ENCODE results near the gene QSOX1.
"Not testable (repeated sequence)": the region's sequence is repeated elsewhere in the genome, so short reads cannot be mapped to it uniquely, and the experiment has no call there.

QSOX1 gene

GRCh38 chr1:180194048-180194425, 39.4 kb downstream of the QSOX1 start:
- H3K4me1 ChIP-seq (ENCODE audit: control insufficient read depth in 1 of 2, insufficient read depth in 2 of 2, low read length in 2 of 2) = no peaks in the 10 kb centered on the region
- no peak overlapping the region for H3K27ac ChIP-seq (ENCODE audit: low read length)
- H3K27me3 ChIP-seq (ENCODE audit: low read depth, low read length) = no peaks in the 10 kb centered on the region
- peaks cover 21 to 84% of the 10 kb centered on the region in 2 donors for H3K36me3 ChIP-seq (ENCODE audit: control insufficient read depth in 1 of 2, insufficient read depth in 2 of 2, low read length in 2 of 2)
- H3K4me3 ChIP-seq (ENCODE audit: low read depth in 1 of 2, low read length in 2 of 2) = no peak overlapping the region
- no peaks in the 10 kb centered on the region for H3K9me3 ChIP-seq (ENCODE audit: control insufficient read depth in 1 of 2, low read length in 2 of 2)

- Histone ChIP-seq H3K36me3 (ENCODE audit: control insufficient read depth in 1 of 2, insufficient read depth in 2 of 2, low read length in 2 of 2) (peaks cover 17 to 81% of the 10 kb centered on the region in 2 donors), H3K9me3 (ENCODE audit: control insufficient read depth in 1 of 2, low read length in 2 of 2) (no peaks in the 10 kb centered on the region), H3K27me3 (ENCODE audit: low read depth, low read length) (no peaks in the 10 kb centered on the region), H3K4me1 (ENCODE audit: control insufficient read depth in 1 of 2, insufficient read depth in 2 of 2, low read length in 2 of 2) (no peaks in the 10 kb centered on the region), H3K4me3 (ENCODE audit: low read depth in 1 of 2, low read length in 2 of 2) (no peak overlapping the region), H3K27ac (ENCODE audit: low read length) (no peak overlapping the region)
Measured at GRCh38 chr1:180194546-180195207, 40.0 kb downstream of the QSOX1 start.

GRCh38 chr1:180195401-180195800, 40.7 kb downstream of the QSOX1 start:
- no peak overlapping the region for H3K27ac ChIP-seq (ENCODE audit: low read length)
- H3K27me3 ChIP-seq (ENCODE audit: low read depth, low read length) = no peaks in the 10 kb centered on the region
- no peak overlapping the region for H3K4me3 ChIP-seq (ENCODE audit: low read depth in 1 of 2, low read length in 2 of 2)
- H3K36me3 ChIP-seq (ENCODE audit: control insufficient read depth in 1 of 2, insufficient read depth in 2 of 2, low read length in 2 of 2) = peaks cover 10 to 74% of the 10 kb centered on the region in 2 donors
- no peaks in the 10 kb centered on the region for H3K9me3 ChIP-seq (ENCODE audit: control insufficient read depth in 1 of 2, low read length in 2 of 2)
- no peaks in the 10 kb centered on the region for H3K4me1 ChIP-seq (ENCODE audit: control insufficient read depth in 1 of 2, insufficient read depth in 2 of 2, low read length in 2 of 2)

- H3K36me3 ChIP-seq (ENCODE audit: control insufficient read depth in 1 of 2, insufficient read depth in 2 of 2, low read length in 2 of 2) = peaks cover 8 to 69% of the 10 kb centered on the region in 2 donors
- H3K4me1 ChIP-seq (ENCODE audit: control insufficient read depth in 1 of 2, insufficient read depth in 2 of 2, low read length in 2 of 2) = no peaks in the 10 kb centered on the region
- no peaks in the 10 kb centered on the region for H3K9me3 ChIP-seq (ENCODE audit: control insufficient read depth in 1 of 2, low read length in 2 of 2)
- no peak overlapping the region for H3K4me3 ChIP-seq (ENCODE audit: low read depth in 1 of 2, low read length in 2 of 2)
- no peaks in the 10 kb centered on the region for H3K27me3 ChIP-seq (ENCODE audit: low read depth, low read length)
- H3K27ac ChIP-seq (ENCODE audit: low read length) = no peak overlapping the region
Measured at GRCh38 chr1:180195916-180196315, 41.2 kb downstream of the QSOX1 start.

- Histone ChIP-seq H3K4me1 (ENCODE audit: control insufficient read depth in 1 of 2, insufficient read depth in 2 of 2, low read length in 2 of 2) (no peaks in the 10 kb centered on the region), H3K36me3 (ENCODE audit: control insufficient read depth in 1 of 2, insufficient read depth in 2 of 2, low read length in 2 of 2) (peaks cover 8 to 63% of the 10 kb centered on the region in 2 donors), H3K27me3 (ENCODE audit: low read depth, low read length) (no peaks in the 10 kb centered on the region), H3K27ac (ENCODE audit: low read length) (no peak overlapping the region), H3K9me3 (ENCODE audit: control insufficient read depth in 1 of 2, low read length in 2 of 2) (no peaks in the 10 kb centered on the region), H3K4me3 (ENCODE audit: low read depth in 1 of 2, low read length in 2 of 2) (no peak overlapping the region)
Measured at GRCh38 chr1:180196436-180197003, 41.9 kb downstream of the QSOX1 start.

GRCh38 chr1:180197231-180197630, 42.6 kb downstream of the QSOX1 start:
- Histone ChIP-seq H3K27ac (ENCODE audit: low read length) (no peak overlapping the region), H3K4me1 (ENCODE audit: control insufficient read depth in 1 of 2, insufficient read depth in 2 of 2, low read length in 2 of 2) (no peaks in the 10 kb centered on the region), H3K4me3 (ENCODE audit: low read depth in 1 of 2, low read length in 2 of 2) (no peak overlapping the region), H3K27me3 (ENCODE audit: low read depth, low read length) (no peaks in the 10 kb centered on the region), H3K36me3 (ENCODE audit: control insufficient read depth in 1 of 2, insufficient read depth in 2 of 2, low read length in 2 of 2) (peaks cover 8 to 58% of the 10 kb centered on the region in 2 donors), H3K9me3 (ENCODE audit: control insufficient read depth in 1 of 2, low read length in 2 of 2) (no peaks in the 10 kb centered on the region)

GRCh38 chr1:180198196-180198595, 43.5 kb downstream of the QSOX1 start:
- Histone ChIP-seq H3K27me3 (ENCODE audit: low read depth, low read length) (no peaks in the 10 kb centered on the region), H3K27ac (ENCODE audit: low read length) (no peak overlapping the region), H3K4me1 (ENCODE audit: control insufficient read depth in 1 of 2, insufficient read depth in 2 of 2, low read length in 2 of 2) (no peaks in the 10 kb centered on the region), H3K9me3 (ENCODE audit: control insufficient read depth in 1 of 2, low read length in 2 of 2) (no peaks in the 10 kb centered on the region), H3K4me3 (ENCODE audit: low read depth in 1 of 2, low read length in 2 of 2) (no peak overlapping the region), H3K36me3 (ENCODE audit: control insufficient read depth in 1 of 2, insufficient read depth in 2 of 2, low read length in 2 of 2) (peaks cover 8 to 48% of the 10 kb centered on the region in 2 donors)

- Histone ChIP-seq H3K4me1 (ENCODE audit: control insufficient read depth in 1 of 2, insufficient read depth in 2 of 2, low read length in 2 of 2) (no peaks in the 10 kb centered on the region), H3K36me3 (ENCODE audit: control insufficient read depth in 1 of 2, insufficient read depth in 2 of 2, low read length in 2 of 2) (peaks cover 8 to 47% of the 10 kb centered on the region in 2 donors), H3K9me3 (ENCODE audit: control insufficient read depth in 1 of 2, low read length in 2 of 2) (no peaks in the 10 kb centered on the region), H3K27ac (ENCODE audit: low read length) (no peak overlapping the region), H3K27me3 (ENCODE audit: low read depth, low read length) (no peaks in the 10 kb centered on the region), H3K4me3 (ENCODE audit: low read depth in 1 of 2, low read length in 2 of 2) (no peak overlapping the region)
Measured at GRCh38 chr1:180198611-180199010, 43.9 kb downstream of the QSOX1 start.

- peaks cover 7 to 45% of the 10 kb centered on the region in 2 donors for H3K36me3 ChIP-seq (ENCODE audit: control insufficient read depth in 1 of 2, insufficient read depth in 2 of 2, low read length in 2 of 2)
- no peaks in the 10 kb centered on the region for H3K4me1 ChIP-seq (ENCODE audit: control insufficient read depth in 1 of 2, insufficient read depth in 2 of 2, low read length in 2 of 2)
- H3K27me3 ChIP-seq (ENCODE audit: low read depth, low read length) = no peaks in the 10 kb centered on the region
- no peaks in the 10 kb centered on the region for H3K9me3 ChIP-seq (ENCODE audit: control insufficient read depth in 1 of 2, low read length in 2 of 2)
- no peak overlapping the region for H3K27ac ChIP-seq (ENCODE audit: low read length)
- H3K4me3 ChIP-seq (ENCODE audit: low read depth in 1 of 2, low read length in 2 of 2) = no peak overlapping the region
Measured at GRCh38 chr1:180199018-180199417, 44.3 kb downstream of the QSOX1 start.

GRCh38 chr1:180201451-180202200, 47.0 kb downstream of the QSOX1 start:
- H3K36me3 ChIP-seq (ENCODE audit: control insufficient read depth in 1 of 2, insufficient read depth in 2 of 2, low read length in 2 of 2) = peaks cover 0 to 20% of the 10 kb centered on the region in 2 donors
- no peak overlapping the region for H3K4me3 ChIP-seq (ENCODE audit: low read depth in 1 of 2, low read length in 2 of 2)
- no peaks in the 10 kb centered on the region for H3K4me1 ChIP-seq (ENCODE audit: control insufficient read depth in 1 of 2, insufficient read depth in 2 of 2, low read length in 2 of 2)
- no peaks in the 10 kb centered on the region for H3K27me3 ChIP-seq (ENCODE audit: low read depth, low read length)
- no peaks in the 10 kb centered on the region for H3K9me3 ChIP-seq (ENCODE audit: control insufficient read depth in 1 of 2, low read length in 2 of 2)
- no peak overlapping the region for H3K27ac ChIP-seq (ENCODE audit: low read length)

GRCh38 chr1:180202588-180202987, 47.9 kb downstream of the QSOX1 start:
- not testable (repeated sequence) for H3K27ac ChIP-seq (ENCODE audit: low read length); H3K4me3 ChIP-seq (ENCODE audit: low read depth in 1 of 2, low read length in 2 of 2); H3K27me3 ChIP-seq (ENCODE audit: low read depth, low read length); H3K4me1 ChIP-seq (ENCODE audit: control insufficient read depth in 1 of 2, insufficient read depth in 2 of 2, low read length in 2 of 2); H3K9me3 ChIP-seq (ENCODE audit: control insufficient read depth in 1 of 2, low read length in 2 of 2)
- peaks cover 0 to 11% of the 10 kb centered on the region in 2 donors for H3K36me3 ChIP-seq (ENCODE audit: control insufficient read depth in 1 of 2, insufficient read depth in 2 of 2, low read length in 2 of 2)
